ENCODE data around the gene EIF4H. TPM values are rescaled to one million over a fixed set of nuclear protein-coding genes. Genes with fewer than 3 reads are reported as not detected.

EIF4H gene
- total and polyA plus RNA-seq, 9 of the 15 experiments (the other 6 are each of a cell fraction or from before 2014, with no cell fraction given): 11.0 to 435 (median 319) TPM

- TF ChIP-seq, protein P1, sequence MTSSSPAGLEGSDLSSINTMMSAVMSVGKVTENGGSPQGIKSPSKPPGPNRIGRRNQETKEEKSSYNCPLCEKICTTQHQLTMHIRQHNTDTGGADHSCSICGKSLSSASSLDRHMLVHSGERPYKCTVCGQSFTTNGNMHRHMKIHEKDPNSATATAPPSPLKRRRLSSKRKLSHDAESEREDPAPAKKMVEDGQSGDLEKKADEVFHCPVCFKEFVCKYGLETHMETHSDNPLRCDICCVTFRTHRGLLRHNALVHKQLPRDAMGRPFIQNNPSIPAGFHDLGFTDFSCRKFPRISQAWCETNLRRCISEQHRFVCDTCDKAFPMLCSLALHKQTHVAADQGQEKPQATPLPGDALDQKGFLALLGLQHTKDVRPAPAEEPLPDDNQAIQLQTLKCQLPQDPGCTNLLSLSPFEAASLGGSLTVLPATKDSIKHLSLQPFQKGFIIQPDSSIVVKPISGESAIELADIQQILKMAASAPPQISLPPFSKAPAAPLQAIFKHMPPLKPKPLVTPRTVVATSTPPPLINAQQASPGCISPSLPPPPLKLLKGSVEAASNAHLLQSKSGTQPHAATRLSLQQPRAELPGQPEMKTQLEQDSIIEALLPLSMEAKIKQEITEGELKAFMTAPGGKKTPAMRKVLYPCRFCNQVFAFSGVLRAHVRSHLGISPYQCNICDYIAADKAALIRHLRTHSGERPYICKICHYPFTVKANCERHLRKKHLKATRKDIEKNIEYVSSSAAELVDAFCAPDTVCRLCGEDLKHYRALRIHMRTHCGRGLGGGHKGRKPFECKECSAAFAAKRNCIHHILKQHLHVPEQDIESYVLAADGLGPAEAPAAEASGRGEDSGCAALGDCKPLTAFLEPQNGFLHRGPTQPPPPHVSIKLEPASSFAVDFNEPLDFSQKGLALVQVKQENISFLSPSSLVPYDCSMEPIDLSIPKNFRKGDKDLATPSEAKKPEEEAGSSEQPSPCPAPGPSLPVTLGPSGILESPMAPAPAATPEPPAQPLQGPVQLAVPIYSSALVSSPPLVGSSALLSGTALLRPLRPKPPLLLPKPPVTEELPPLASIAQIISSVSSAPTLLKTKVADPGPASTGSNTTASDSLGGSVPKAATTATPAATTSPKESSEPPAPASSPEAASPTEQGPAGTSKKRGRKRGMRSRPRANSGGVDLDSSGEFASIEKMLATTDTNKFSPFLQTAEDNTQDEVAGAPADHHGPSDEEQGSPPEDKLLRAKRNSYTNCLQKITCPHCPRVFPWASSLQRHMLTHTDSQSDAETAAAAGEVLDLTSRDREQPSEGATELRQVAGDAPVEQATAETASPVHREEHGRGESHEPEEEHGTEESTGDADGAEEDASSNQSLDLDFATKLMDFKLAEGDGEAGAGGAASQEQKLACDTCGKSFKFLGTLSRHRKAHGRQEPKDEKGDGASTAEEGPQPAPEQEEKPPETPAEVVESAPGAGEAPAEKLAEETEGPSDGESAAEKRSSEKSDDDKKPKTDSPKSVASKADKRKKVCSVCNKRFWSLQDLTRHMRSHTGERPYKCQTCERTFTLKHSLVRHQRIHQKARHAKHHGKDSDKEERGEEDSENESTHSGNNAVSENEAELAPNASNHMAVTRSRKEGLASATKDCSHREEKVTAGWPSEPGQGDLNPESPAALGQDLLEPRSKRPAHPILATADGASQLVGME (CRISPR knock-in tag; IDR thresholded peaks at IDR 0.05): 0 out of 2 replicates have a peak, but pooled peaks have one; percentile 74
- TF ChIP-seq ZNF830 (CRISPR knock-in tag; IDR thresholded peaks at IDR 0.05) (peak; percentile 55; the same call in 1 of the 2 replicates), SMARCE1 (IDR thresholded peaks at IDR 0.05) (peak; percentile 52; the same call in 1 of the 2 replicates), CBFA2T2 (conservative IDR thresholded peaks at IDR 0.05) (no peak), PRPF4 (IDR thresholded peaks at IDR 0.05; ENCODE audit: insufficient read depth, low read depth, low read length, poor library complexity, severe bottlenecking) (no peak)
These were observed 678 bp upstream of the EIF4H start (continued) for GRCh38 chr7:74173491-74173865.

All from K562 (cell line).